GM21390 (cell line): ENCODE results near the gene HSPA1B.
"Not testable (repeated sequence)": the region's sequence is repeated elsewhere in the genome, so short reads cannot be mapped to it uniquely, and the experiment has no call there.

Source experiments
- ATAC-seq: cut with Tn5 transposase; IDR thresholded peaks from one replicate; pipeline ENCODE4 v1.9.1; 2021; ENCODE audit not compliant: unreplicated experiment

The HSPA1B gene

DNA sequence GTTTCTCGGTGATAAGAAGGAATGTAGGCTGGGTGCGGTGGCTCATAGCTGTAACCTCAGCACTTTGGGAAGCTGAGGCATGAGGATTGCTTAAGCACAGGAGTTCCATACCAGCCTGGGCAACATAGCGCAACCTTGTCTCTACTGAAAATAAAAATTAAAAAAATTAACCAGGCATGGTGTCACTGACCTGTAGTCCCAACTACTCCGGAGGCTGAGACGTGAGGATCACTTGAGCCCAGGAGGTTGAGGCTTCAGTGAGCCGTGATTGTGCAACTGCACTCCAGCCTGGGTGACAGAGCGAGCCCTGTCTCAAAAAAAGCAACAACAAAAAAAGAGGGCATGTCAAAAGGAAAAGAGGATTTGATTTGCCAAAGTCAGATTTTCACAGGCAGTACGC is 31.2 kb downstream of the HSPA1B start:
- ATAC-seq: no peak

DNA sequence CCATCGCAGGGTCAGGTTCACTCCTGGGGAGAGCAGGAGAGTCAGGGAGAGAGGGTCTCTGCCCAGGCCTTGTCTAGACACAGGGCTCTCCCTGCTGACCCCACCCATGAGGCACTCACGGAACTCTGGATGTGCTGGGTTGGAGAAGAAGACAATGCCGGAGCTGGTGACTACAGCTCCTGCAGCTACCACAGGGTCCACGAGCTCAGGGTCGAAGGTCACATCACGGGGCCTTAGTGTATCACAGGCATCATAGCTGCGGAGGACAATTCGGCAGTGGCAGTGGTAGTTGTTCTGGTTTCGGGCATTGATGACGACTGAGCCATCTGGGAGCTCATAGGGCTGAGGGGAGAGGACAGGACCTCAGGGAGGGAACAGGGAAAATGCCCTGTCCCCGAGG is 32.4 kb downstream of the HSPA1B start:
- no peak for ATAC-seq

DNA sequence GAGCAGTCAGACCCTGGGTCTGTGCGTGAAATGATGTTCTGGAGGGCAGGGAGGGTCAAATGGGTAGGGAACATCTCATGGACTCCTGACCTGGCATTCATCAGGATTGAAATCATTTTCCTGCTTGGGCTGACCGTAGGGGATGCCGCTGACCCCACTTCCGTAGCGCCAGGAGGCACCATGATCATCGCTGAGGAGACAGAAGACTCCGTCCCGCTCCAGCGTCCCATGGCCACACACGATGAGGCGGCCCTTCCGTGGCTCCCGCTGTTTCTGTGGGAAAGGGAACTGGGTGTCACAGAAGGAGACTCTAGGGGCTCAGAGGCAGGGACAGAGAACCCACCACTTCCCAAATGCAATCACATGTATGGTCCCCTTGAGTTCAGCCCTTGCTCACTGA is 32.8 kb downstream of the HSPA1B start:
- ATAC-seq: no peak

DNA sequence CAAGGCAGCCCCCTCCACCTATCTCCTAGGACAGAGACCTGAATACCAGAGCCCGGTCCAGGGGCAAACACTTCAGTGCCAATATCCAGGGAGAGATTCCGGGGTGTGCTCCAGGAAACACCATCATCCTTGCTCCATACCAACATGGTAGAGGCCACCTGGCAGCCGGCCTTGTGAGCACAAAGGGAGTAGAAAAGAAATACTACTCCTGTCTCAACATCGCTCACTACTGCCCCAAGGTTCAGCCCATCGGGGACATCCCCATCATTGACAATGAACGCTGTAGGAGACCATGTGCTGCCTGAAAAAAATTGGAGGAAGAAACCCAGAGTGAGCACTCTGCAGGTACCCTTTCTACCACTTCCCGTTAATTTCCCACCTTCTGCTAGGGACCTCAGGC is 33.6 kb downstream of the HSPA1B start:
- ATAC-seq: no peak

DNA sequence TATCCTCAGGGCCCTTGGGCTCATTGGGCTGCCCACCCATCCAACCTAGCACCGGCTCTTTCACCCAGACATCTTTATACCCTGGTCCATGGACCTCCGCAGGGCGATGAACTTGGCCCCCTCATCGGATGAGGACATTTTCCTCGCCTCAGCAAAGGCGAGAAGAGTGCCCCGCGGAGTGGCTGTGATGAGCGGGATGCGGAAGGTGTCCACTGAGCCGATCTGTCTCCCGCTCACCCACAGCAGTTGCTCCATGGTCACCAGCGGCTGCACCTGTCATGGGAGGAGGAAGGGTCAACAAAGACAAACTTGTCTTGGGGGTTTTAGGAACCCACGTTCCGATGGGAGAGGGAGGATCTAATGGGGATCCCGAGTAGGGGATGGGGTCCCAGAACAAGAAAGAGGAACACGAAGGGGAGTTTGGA is 34.4 kb downstream of the HSPA1B start:
- ATAC-seq: no peak

DNA sequence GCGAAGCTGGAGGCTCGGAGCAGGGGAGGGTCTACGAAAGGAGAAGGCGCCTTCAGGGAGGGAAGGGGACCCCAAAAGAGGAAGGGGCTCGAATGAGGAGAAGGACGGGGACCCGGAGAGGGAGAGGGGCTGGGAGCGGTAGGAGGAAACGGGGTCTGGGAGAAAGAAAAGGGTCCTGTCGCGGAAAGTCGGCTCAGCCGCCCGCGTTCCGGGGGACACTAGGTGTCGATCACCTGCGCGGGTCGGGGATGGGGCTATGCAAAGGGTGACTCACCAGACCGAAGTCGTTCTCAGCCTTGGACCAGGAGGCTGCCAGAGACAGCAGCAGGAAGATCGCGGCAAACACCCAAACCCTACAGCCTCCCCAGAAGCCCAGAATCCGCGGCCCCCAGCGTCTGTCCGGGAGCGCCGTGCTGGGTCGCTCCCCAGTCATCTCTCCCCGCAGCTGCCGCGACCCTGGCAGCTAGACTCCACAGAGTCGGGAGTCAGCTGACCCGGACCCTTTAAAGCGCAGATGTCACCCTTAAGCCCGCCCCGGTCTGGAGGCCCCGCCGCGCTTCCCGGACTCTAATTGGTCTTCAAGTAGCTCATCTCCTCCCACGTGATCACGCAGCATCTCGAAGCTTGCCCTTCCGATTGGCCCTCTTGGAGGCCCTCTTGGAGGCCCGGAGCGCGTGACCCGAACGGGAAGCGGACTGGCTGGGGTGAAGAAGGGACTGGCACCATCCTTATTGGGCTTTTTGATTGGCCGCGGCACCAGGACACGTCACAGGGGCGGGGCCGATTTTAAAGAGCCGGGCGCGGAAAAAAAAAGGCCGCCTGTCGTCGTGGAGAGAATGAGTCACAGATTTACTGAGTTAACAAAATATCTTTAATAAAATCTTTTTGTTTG is 35.1 kb downstream of the HSPA1B start, which contains the start of gene NEU1:
Gene NEU1 (minus strand): TSS at position 478 of the 892 bp plus-strand sequence. CDS start 45 bp downstream, at position 433.
- peak; percentile 90 for ATAC-seq

DNA sequence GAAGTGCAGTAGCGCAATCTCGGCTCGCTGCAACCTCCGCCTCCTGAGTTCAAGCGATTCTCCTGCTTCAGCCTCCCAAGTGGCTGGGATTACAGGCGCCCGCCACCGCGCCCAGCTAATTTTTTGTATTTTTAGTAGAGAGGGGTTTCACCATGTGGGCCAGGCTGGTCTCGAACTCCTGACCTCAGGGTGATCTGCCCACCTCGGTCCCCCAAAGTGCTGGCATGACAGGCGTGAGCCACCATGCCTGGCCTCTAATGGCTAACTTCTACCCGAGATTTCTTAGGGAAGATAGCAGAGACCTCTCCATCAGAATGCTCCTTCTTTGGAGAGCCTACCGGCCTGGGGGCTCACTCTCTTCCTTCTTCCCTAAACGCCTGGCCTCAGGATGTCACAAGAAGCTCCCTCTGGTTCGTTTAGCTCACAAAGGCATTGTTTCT is 36.6 kb downstream of the HSPA1B start:
- not testable (repeated sequence) for ATAC-seq

DNA sequence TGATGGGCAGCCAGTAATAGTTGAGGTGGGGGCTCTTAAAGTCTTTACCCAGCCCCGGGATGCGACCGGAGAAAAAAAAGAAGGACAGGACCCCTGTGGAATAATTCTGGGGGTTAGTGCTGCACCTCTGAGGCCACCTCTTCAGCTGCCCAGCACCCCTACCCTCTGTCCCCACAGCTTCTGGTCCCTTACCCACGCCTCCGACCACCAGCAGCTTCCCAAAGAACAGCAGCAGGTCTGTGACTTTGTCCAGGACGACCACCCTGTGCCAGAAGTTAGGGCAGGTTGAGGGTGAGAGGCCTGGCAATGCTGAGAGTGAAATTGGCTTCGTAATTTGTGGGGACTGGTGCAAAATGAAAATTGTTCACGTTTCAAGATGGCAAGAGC is 37.3 kb downstream of the HSPA1B start:
- no peak for ATAC-seq

DNA sequence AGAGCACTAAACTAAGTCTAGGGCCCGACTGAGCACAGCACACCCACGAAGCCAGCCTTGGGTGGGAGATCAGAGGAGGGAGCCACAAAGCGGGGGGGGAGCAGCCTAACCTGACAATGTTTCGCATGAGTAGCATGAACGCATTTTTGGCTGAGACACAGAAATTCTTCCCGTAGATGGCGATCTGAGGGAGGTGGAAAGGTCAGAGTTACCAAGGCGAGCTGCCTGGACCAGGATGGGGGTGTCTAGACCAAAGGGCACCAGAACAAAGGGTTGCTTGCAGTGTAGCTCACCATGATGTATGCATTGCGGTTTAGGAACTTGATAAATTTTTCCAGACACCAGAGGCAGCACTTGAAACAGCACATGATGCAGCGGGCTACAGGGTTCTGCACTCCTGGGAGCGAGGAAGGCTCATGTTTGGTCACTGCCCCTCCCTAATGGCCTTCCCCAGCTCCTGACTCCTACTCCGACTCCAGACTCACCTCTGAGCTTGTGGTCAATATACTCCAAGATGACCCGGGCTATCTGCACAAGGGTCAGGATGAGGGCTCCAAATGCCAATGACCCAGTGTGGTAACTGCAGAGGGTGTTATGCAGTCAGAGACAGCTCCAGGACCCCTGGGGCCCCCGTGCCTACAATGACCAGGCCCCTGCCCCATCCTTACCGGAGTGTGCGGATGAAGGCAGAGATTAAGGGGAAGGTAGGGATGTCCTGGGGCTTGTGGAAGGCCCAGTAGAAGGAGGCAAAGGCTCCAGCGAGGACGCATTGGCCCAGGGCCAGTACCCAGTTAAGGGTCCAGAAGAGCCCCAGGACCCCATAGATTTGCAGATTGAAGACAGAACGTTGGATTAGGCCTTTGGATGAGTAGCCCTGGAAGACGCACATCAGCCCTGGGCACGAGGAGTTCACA is 37.9 kb downstream of the HSPA1B start:
- ATAC-seq: no peak

DNA sequence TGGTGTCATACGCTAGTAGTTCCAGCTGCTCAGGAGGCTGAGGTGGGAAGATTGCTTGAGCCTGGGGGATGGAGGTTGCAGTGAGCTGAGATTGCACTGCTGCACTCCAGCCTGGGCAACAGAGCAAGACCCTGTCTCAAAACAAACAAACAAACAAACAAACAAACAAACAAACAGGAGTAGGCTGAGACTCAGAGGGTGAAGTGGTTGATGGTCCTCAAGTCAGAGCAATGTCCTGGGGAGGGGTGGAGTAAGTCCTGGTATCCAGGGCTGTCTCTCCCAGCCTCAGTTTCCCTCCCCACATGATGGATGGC is 41.1 kb downstream of the HSPA1B start:
- not testable (repeated sequence) for ATAC-seq

DNA sequence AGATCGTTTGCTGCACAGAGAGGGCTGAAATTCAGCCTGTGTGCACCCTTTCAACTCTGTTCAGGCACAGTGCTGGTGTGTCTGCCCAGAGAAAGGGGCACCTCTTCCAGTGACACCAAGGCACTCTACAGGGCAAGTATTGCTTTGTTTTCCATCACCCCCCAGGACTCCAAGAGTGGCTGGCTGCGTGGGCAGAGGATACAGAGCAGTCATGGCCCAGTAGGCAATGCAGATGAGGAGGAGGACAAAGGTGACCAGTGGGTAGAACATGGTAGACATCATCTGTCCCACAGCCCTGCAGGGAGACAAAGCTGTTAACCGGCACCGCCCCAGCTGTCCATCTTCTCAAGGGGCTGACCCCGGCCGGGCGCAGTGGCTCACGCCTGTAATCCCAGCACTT is 41.8 kb downstream of the HSPA1B start:
- ATAC-seq: no peak

DNA sequence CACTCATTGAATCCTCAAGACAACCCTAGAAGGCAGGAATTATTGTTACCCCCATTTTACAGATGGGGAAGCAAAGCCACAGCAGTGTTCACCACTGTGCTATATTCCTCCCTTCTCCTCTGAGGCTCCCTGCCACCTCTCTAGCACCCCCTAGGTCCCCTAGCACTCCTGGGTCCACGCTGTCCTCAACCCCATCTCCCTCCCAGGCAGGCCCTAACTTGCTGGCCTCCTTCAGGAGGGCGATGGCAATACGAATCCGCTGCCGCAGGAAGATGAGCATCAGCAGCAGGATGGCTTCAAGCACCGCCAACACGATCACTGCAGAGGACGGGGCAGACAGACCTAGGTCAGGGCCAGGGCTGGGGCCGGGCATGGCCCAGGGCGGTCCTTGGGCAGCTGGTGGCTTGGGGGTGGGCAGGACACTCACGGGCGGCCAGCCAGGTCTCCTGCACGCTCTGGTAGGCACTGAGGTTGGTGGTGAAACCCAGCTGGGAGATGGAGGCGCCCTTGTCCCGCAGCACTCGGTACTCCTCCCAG is 42.9 kb downstream of the HSPA1B start:
- no peak for ATAC-seq

DNA sequence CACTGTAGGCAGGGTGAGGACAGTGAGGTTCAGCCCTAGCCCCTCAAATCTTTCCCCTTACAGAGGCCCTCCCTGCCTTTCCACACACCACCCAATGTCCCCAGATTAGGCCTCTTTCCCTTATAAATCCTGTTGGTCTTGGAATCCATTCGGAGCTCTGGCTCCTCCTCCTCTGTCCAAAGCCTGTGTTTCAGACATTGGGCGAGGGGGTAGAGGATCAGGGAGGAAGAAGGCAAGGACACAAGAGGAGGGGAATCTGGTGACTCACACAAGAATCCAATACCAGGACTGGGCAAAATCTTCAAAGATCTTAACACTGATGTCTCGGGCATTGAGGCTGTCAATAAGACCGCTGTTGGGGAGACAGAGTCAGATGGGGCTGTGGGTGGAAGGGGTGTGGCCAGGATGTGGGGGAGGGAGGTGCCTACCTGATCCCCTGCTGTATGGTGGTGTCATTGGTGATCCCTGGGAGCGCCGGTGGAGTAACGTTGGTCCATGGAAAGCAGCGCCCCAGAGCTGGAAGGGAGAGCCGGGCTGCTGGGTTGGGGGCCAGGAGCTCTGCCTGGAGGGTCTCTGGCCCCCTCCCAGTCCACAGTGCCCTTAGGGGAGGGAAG is 43.6 kb downstream of the HSPA1B start:
- ATAC-seq: no peak

DNA sequence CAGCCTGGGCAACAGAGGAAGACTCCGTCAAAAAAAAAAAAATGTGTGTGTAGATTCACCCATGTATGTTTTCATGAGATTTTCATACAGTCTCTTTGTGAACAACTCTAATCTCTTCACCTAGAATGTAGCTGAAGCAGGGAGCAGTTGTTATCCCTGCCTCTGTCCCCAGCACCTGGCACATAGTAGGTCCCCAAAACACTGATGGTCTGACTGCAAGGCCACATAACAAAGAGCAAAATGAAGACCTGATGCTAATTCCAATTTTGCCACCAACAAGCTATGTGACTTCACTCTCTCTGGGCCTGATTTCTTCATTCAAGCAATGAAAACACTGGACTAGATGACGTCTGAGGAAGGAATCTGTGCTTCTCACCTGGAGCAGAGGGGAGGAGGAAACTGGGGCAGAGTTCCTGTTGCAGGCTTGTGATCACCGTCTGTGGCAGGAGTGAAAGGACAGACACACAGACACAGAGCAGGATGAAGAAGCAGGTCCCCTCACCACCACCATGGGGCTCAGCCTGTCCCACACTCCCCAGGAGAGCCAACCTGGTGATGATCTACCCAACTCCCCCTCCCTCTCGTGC is 46.6 kb downstream of the HSPA1B start:
- ATAC-seq: no peak

DNA sequence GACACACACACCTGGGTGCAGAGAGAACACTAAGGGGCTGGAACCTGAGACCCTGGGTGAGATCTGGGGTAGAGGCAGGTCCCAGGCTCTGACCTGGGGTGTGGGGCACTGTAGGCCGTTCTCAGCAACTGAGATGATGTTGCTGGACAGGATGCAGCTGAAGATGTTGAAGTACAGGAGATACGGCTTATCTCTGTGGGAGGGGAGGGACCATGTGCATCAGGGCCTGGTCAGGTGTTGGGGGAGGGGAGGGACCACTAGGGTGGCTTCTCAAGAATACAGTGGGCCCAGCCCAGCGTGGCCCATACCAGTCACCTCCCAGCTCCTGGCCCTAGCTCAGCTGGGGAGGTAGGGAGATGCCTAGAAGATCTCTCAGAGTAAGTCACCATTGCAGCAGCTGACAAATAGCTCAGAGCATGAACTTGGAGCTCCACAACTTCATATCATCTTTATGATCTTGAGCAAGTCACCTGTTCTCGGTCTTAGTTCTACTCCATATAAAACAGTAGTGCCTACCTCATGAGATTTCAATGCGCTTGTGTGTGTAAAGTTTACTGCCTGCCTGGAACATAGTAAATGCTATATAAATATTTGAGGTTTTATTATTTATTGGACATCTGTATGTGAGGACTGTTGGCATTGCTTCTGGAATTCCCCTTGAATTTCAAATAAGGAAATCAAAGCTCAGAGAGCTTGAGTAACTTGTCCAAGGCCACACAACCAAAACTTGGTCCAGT is 47.5 kb downstream of the HSPA1B start:
- no peak for ATAC-seq

DNA sequence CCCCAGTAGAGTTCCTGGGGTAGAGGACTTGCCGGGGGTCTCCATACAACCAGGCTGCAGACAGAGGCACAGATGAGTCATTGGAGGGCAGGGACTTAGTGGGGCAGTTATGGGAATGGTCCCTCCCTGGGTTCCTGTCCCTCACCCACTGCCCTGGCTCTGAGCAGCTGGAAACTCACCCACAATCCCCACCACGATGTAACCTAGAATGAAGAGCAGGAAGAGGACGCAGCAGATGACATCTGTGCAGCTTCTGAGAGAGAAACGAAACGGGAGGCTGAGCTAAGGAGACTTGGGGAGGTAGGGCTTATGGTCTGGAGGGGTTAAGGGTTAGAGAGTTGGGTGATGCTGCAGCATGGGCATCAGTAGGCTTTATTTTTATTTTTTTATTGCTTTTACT is 48.3 kb downstream of the HSPA1B start:
- no peak for ATAC-seq

DNA sequence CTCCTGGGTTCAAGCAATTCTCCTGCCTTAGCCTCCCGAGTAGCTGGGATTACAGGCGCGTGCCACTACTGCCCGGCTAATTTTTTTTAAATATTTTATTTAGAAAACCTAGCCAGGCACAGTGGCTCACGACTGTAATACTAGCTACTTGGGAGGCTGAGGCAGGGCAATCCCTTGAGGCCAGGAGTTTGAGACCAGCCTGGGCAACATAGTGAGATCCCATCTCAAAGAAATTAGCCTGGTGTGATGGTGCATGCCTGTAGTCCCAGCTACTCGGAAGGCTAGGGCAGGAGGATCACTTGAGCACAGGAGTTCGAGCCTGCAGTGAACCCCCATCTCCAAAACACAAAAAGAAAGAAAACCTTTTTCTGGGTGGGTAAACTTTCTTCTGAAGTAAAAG is 48.8 kb downstream of the HSPA1B start:
- ATAC-seq: no peak

DNA sequence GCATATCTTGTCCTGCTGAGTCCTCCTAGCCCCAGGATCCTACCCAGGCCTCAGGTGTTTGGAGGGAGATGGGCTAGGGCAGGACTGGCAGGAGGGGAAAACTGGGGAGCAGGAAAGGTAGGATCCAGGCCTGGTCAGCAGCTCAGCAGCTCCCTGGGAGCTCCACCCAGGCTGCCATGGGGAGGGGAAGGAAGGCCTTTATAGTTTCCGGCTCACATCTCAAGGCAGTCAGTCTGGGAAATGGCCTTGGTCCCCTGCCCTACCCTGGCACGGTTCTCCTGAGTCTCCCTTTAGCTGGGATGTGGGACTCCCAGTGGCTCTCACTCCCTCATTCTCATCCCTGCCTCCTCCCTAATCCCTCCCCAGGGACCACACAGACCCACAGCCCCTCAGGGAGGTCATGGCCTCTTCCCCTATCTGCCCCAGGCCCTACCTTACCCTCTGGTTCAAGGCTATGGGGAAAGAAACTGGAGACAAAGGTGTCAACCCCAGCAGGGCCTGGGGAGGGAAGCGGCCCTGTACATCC is 49.6 kb downstream of the HSPA1B start:
- no peak for ATAC-seq

DNA sequence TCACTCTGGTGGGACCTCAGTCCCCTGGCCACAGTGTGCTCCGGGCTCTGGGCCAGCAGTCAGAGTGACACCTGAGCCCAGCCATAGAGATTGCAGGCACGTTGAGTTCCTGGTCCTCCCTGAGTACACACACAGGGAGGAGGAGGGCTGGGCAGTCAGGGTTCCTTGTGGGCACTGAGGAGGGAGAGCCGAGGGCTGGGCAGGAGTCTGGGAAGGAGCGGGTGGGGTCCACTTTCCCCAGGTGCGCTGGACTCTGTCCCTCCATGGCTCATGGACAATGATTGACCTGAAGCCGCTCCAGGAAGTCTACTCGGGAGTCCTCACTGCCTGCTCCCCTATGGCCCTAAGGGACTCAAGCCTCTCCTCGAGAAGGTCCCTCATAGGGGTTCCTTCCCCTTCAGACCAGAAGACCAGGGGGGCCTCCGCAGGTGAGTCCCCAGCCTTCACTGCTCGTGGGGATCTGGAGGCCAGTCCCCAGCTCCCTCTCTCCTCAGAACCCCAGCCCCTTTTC is 50.2 kb downstream of the HSPA1B start:
- no peak for ATAC-seq

DNA sequence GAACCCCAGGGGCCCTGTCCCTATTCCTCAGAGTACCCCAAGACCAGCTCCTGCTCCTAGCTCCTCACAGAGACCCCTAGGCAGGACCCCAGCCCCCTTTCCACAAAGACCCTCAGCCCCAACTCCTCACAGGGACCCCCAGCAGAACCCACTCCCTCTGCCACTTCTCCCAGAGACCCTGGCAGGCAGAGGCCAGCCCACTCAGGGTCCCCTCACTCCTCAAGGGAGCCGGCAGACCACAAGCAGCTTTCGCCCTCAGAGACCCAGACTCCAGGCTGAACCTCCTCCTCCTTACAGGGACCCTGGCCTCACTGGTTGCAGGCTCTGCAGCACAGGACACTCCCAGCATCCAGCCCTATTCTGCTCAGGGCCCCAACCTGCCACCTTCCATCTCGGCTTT is 50.7 kb downstream of the HSPA1B start:
- no peak for ATAC-seq
